Brain pericyte (primary cell): ENCODE results near the gene SKI.

Experiments
- DNase-seq: peaks from one replicate; pipeline ENCODE4 v3.0.0-alpha.2; 2012; ENCODE audit warnings: low read depth, low spot score

SKI gene

GRCh38 chr1:2228157-2228594, at the start of gene SKI:
Gene SKI (plus strand): TSS chr1:2228319. CDS start chr1:2228767, 448 bp downstream.
- no peak for DNase-seq

- no peak for DNase-seq
Measured at GRCh38 chr1:2178875-2179274, 49.2 kb upstream of the SKI start.

GRCh38 chr1:2179283-2180013, 48.7 kb upstream of the SKI start:
- DNase-seq = no peak

GRCh38 chr1:2180297-2181245, 47.5 kb upstream of the SKI start:
- no peak for DNase-seq

- no peak for DNase-seq
Measured at GRCh38 chr1:2181271-2181670, 46.8 kb upstream of the SKI start.

GRCh38 chr1:2181752-2182151, 46.4 kb upstream of the SKI start:
- no peak for DNase-seq

GRCh38 chr1:2182376-2182775, 45.7 kb upstream of the SKI start:
- no peak for DNase-seq

GRCh38 chr1:2183937-2184334, 44.2 kb upstream of the SKI start:
- no peak for DNase-seq

GRCh38 chr1:2184531-2184930, 43.6 kb upstream of the SKI start:
- no peak for DNase-seq

GRCh38 chr1:2184934-2185333, 43.2 kb upstream of the SKI start:
- no peak for DNase-seq

- no peak for DNase-seq
Measured at GRCh38 chr1:2185880-2186855, 42.0 kb upstream of the SKI start.

GRCh38 chr1:2186901-2187300, 41.2 kb upstream of the SKI start:
- no peak for DNase-seq

GRCh38 chr1:2187619-2188018, 40.5 kb upstream of the SKI start:
- DNase-seq = no peak

GRCh38 chr1:2188336-2188735, 39.8 kb upstream of the SKI start:
- DNase-seq = no peak

GRCh38 chr1:2189459-2190425, 38.4 kb upstream of the SKI start:
- DNase-seq = peak; percentile 82

GRCh38 chr1:2190491-2190976, 37.6 kb upstream of the SKI start:
- no peak for DNase-seq

GRCh38 chr1:2192031-2192995, 35.8 kb upstream of the SKI start:
- DNase-seq = no peak

GRCh38 chr1:2193514-2194281, 34.4 kb upstream of the SKI start:
- no peak for DNase-seq
